ENCODE measurements around the gene MAST3.
A peak's percentile ranks its signal among the peaks of the same experiment; 100 is the strongest.

Gene MAST3

GRCh38 chr19:18185538-18185937 is 88.0 kb downstream of the MAST3 start:
- no peak for TF ChIP-seq CTCF (IDR thresholded peaks at IDR 0.05; ENCODE audit: borderline replicate concordance, control extremely low read depth, extremely low read depth, insufficient read depth, missing control alignments)
- in situ Hi-C loops (cut with MboI; ENCODE audit: low sequenced_read_pairs, unreplicated experiment): no loop called here
- DNase-seq (ENCODE audit: low spot score): no peak

GRCh38 chr19:18190278-18190677 is 92.7 kb downstream of the MAST3 start:
- in situ Hi-C loops (cut with MboI; ENCODE audit: low sequenced_read_pairs, unreplicated experiment): no loop called here
- no peak for TF ChIP-seq CTCF (IDR thresholded peaks at IDR 0.05; ENCODE audit: borderline replicate concordance, control extremely low read depth, extremely low read depth, insufficient read depth, missing control alignments)
- no peak for DNase-seq (ENCODE audit: low spot score)

- DNase-seq (ENCODE audit: low spot score): no peak
- no peak for TF ChIP-seq CTCF (IDR thresholded peaks at IDR 0.05; ENCODE audit: borderline replicate concordance, control extremely low read depth, extremely low read depth, insufficient read depth, missing control alignments)
- in situ Hi-C loops (cut with MboI; ENCODE audit: low sequenced_read_pairs, unreplicated experiment): no loop called here
Measured at GRCh38 chr19:18191640-18192062, 94.1 kb downstream of the MAST3 start.

- TF ChIP-seq CTCF (IDR thresholded peaks at IDR 0.05; ENCODE audit: borderline replicate concordance, control extremely low read depth, extremely low read depth, insufficient read depth, missing control alignments): no peak
- DNase-seq (ENCODE audit: low spot score): peak; percentile 94
- in situ Hi-C loops (cut with MboI; ENCODE audit: low sequenced_read_pairs, unreplicated experiment): no loop called here
Measured at GRCh38 chr19:18192673-18193387, 95.3 kb downstream of the MAST3 start, which contains the start of gene MPV17L2. Gene MPV17L2, plus strand, starts transcription at chr19:18193218. Its CDS starts 64 bp downstream, at chr19:18193282.

GRCh38 chr19:18193388-18194180 is 96.0 kb downstream of the MAST3 start:
- in situ Hi-C loops (cut with MboI; ENCODE audit: low sequenced_read_pairs, unreplicated experiment): no loop called here
- no peak for DNase-seq (ENCODE audit: low spot score)
- no peak for TF ChIP-seq CTCF (IDR thresholded peaks at IDR 0.05; ENCODE audit: borderline replicate concordance, control extremely low read depth, extremely low read depth, insufficient read depth, missing control alignments)

- in situ Hi-C loops (cut with MboI; ENCODE audit: low sequenced_read_pairs, unreplicated experiment): no loop called here
Measured at GRCh38 chr19:18194181-18194530, 96.6 kb downstream of the MAST3 start.

More at GRCh38 chr19:18194181-18194530, 96.6 kb downstream of the MAST3 start:
- no peak for TF ChIP-seq CTCF (IDR thresholded peaks at IDR 0.05; ENCODE audit: borderline replicate concordance, control extremely low read depth, extremely low read depth, insufficient read depth, missing control alignments)
- DNase-seq (ENCODE audit: low spot score): no peak
